HepG2 (cell line): ENCODE data around the gene CISD2. TPM values are rescaled to one million over a fixed set of nuclear protein-coding genes. Genes with fewer than 3 reads are reported as not detected.

Experiments used
- ATAC-seq: fragments of 200-7000 bp; cut with Tn5 transposase; 3 replicates; pipeline ENCODE4 v1.9.1; 2020; ENCODE audit warnings: mild to moderate bottlenecking, moderate library complexity
- BruUV-seq: library from RNA; stranded (reverse); fragments of 400-500 nt; replicated peaks from 2 replicates; lab custom pipeline; 2021; lab: Mats Ljungman, UMichigan
- CTCF ChIA-PET: fragments of 300-600 bp; formaldehyde crosslinking; extraction: SDS; loops from one replicate; lab custom pipeline; 2021; ENCODE audit warnings: low total read pairs, inconsistent platforms, low intra/inter-chr PET ratio; lab: Yijun Ruan, JAX
- POLR2A ChIA-PET: fragments of 350-600 bp; sonication (Branson Sonifier 250); formaldehyde crosslinking; loops from one replicate; lab custom pipeline; 2020; ENCODE audit warnings: antibody characterized with exemption, inconsistent platforms; lab: Yijun Ruan, JAX
- DNase-seq: peaks from one replicate; pipeline ENCODE4 v3.0.0-alpha.2; 2015; ENCODE audit warnings: low spot score
- FAIRE-seq: peaks from 3 replicates; lab custom pipeline; 2011; peaks lifted over from hg19 to GRCh38; lab: Jason Lieb, UNC
- H2AFZ ChIP-seq: one replicate; pipeline ENCODE4 v1.6.1; 2011; ENCODE audit warnings: low read length, inconsistent platforms
- H3K27ac ChIP-seq: fragments of 300-600 bp; 3 replicates; pipeline ENCODE4 v1.8.0; 2011; ENCODE audit warnings: mixed run types, mild to moderate bottlenecking, mixed read lengths, low read length, inconsistent platforms; ENCODE audit not compliant: insufficient read depth; ENCODE audit errors: extremely low read length
- H3K27me3 ChIP-seq, 2 experiments: fragments of 200-600 bp in 1 of 2; 2 replicates in 1 of 2; 3 replicates in 1 of 2; pipeline versions ENCODE4 v1.6.0 to v1.8.0; 2011; ENCODE audit warnings: low read length in 2 of 2, mild to moderate bottlenecking in 2 of 2, moderate library complexity in 2 of 2, inconsistent platforms in 1 of 2; ENCODE audit not compliant: insufficient read depth in 2 of 2, control insufficient read depth in 1 of 2
- H3K36me3 ChIP-seq, 2 experiments: fragments of 200-600 bp in 1 of 2; replicated peaks in 1 of 2; 2 replicates in 1 of 2; 3 replicates in 1 of 2; pipeline versions ENCODE4 v1.5.1 to v1.8.0; 2011; ENCODE audit warnings: low read length in 2 of 2, inconsistent platforms in 1 of 2; ENCODE audit not compliant: insufficient read depth in 2 of 2, control insufficient read depth in 1 of 2
- H3K4me1 ChIP-seq: 2 replicates; pipeline ENCODE4 v1.5.1; 2012; ENCODE audit warnings: low read length, inconsistent platforms; ENCODE audit not compliant: insufficient read depth
- H3K4me2 ChIP-seq: 2 replicates; pipeline ENCODE4 v1.6.0; 2011; ENCODE audit warnings: low read depth, low read length, inconsistent platforms
- H3K4me3 ChIP-seq, 3 experiments: fragments of 200-600 bp in 1 of 3; sonication (generic), shearing (Covaris generic) in 1 of 3; replicated peaks in 1 of 3; 2 replicates each; pipeline ENCODE4 v1.5.1; 2011 to 2016; ENCODE audit warnings: low read length in 3 of 3, inconsistent platforms in 2 of 3, low read depth in 2 of 3, mild to moderate bottlenecking in 2 of 3, control low read depth in 1 of 3, mixed read lengths in 1 of 3; ENCODE audit not compliant: insufficient read depth in 1 of 3
- H3K79me2 ChIP-seq: one replicate; pipeline ENCODE4 v1.6.1; 2011; ENCODE audit warnings: low read length, inconsistent platforms; ENCODE audit not compliant: insufficient read depth
- H3K9ac ChIP-seq: 2 replicates; pipeline ENCODE4 v1.6.0; 2011; ENCODE audit warnings: mild to moderate bottlenecking, low read depth, low read length, inconsistent platforms; ENCODE audit not compliant: insufficient read depth
- H3K9me3 ChIP-seq: 2 replicates; pipeline ENCODE4 v1.5.1; 2012; ENCODE audit warnings: mild to moderate bottlenecking, low read length
- H4K20me1 ChIP-seq: 2 replicates; pipeline ENCODE4 v1.6.0; 2011; ENCODE audit warnings: inconsistent platforms, mild to moderate bottlenecking, low read length, moderate library complexity; ENCODE audit not compliant: insufficient read depth
- ATM ChIP-seq: fragments of 450-650 bp; IDR thresholded peaks from 2 replicates; pipeline ENCODE4 v1.7.1; 2017; ENCODE audit warnings: mild to moderate bottlenecking, borderline replicate concordance
- CBFB ChIP-seq: sonication (generic); formaldehyde crosslinking; IDR thresholded peaks from 2 replicates; pipeline ENCODE4 v1.4.0; 2020; ENCODE audit warnings: missing genetic modification reagents
- CC2D1A ChIP-seq: sonication (generic); formaldehyde crosslinking; IDR thresholded peaks from 2 replicates; pipeline ENCODE4 v1.8.1; 2023; ENCODE audit warnings: mild to moderate bottlenecking, missing genetic modification reagents
- CHD4 ChIP-seq: fragments of 200-600 bp; sonication (generic); IDR thresholded peaks from 2 replicates; pipeline ENCODE4 v1.7.0; 2017; ENCODE audit warnings: mild to moderate bottlenecking, low read length, borderline replicate concordance
- KLF12 ChIP-seq: sonication (generic); formaldehyde crosslinking; IDR thresholded peaks from 2 replicates; pipeline ENCODE4 v1.4.0; 2020; ENCODE audit warnings: missing genetic modification reagents, borderline replicate concordance
- SMC3 ChIP-seq: IDR thresholded peaks from 2 replicates; pipeline ENCODE4 v1.6.1; 2011; ENCODE audit warnings: low read length, improper control_type of control experiment
- ZFX ChIP-seq: sonication (generic); formaldehyde crosslinking; IDR thresholded peaks from 2 replicates; pipeline ENCODE4 v1.4.0; 2020; ENCODE audit warnings: mild to moderate bottlenecking, low read depth, missing genetic modification reagents, moderate library complexity
- ZMAT3 ChIP-seq: sonication (generic); formaldehyde crosslinking; conservative IDR thresholded peaks from 2 replicates; pipeline ENCODE4 v1.7.0; 2021; ENCODE audit warnings: missing genetic modification reagents
- ZMAT5 ChIP-seq: sonication (generic); formaldehyde crosslinking; IDR thresholded peaks from 2 replicates; pipeline ENCODE4 v1.5.0; 2020; ENCODE audit warnings: mild to moderate bottlenecking, low read depth, missing genetic modification reagents, borderline replicate concordance
- ZMYM3 ChIP-seq: sonication (generic); formaldehyde crosslinking; IDR thresholded peaks from 2 replicates; pipeline ENCODE4 v1.5.1; 2020; ENCODE audit warnings: mild to moderate bottlenecking, missing genetic modification reagents
- ZNF138 ChIP-seq: sonication (generic); formaldehyde crosslinking; IDR thresholded peaks from 2 replicates; pipeline ENCODE4 v1.5.0; 2020; ENCODE audit warnings: mild to moderate bottlenecking, low read depth, missing genetic modification reagents
- ZNF205 ChIP-seq: IDR thresholded peaks from 2 replicates; pipeline ENCODE4 v1.6.1; 2018; ENCODE audit warnings: missing biosample characterization, missing genetic modification reagents
- ZUFSP ChIP-seq: sonication (generic); formaldehyde crosslinking; IDR thresholded peaks from 2 replicates; pipeline ENCODE4 v1.9.0; 2021; ENCODE audit warnings: missing genetic modification reagents, mild to moderate bottlenecking, borderline replicate concordance
- WGBS: methylation state at CpG from one replicate; pipeline ENCODE4 v1.1.6; 2017; ENCODE audit warnings: low lambda C conversion rate; 5-methylcytosine and 5-hydroxymethylcytosine counted together
- in situ Hi-C: cut with HindIII; loops from 2 replicates; pipeline ENCODE4 v1.10.0; 2017; ENCODE audit warnings: low pct_unique_long_range_greater_than_20kb; ENCODE audit not compliant: extremely low pct_ligation_motif_present
- intact Hi-C: fragments of 100-400 bp; cut with micrococcal nuclease; formaldehyde crosslinking; loops from one replicate; pipeline ENCODE4 v1.10.0; 2022; ENCODE audit not compliant: unreplicated experiment
- polyA plus RNA-seq, 8 experiments: library from polyadenylated mRNA; depleted of rRNA in 3 of 8; stranded (reverse) in 7 of 8; unstranded in 1 of 8; fragments of >200 nt; fragmentation: Illumina TruSeq in 4 of 8; extraction: Trizol in 4 of 8; gene quantifications; 2 replicates each; pipeline versions ENCODE4 v1.2.1 to v1.2.3, GENCODE V29; 2011 to 2016; ENCODE audit warnings: low read depth in 4 of 8, missing spikeins in 1 of 8, mixed read lengths in 1 of 8; ENCODE audit not compliant: insufficient read depth in 1 of 8
- total RNA-seq, 5 experiments: library from RNA; depleted of rRNA; stranded (reverse); fragments of >200 nt; fragmentation: Illumina TruSeq; extraction: Trizol; gene quantifications; 2 replicates each; pipeline ENCODE4 v1.2.3, GENCODE V29; 2016; ENCODE audit warnings: low read depth in 1 of 5
- TF ChIP-seq, protein P1 (sequence below): sonication (generic); formaldehyde crosslinking; IDR thresholded peaks from 2 replicates; pipeline ENCODE4 v1.8.0; 2022; ENCODE audit warnings: mild to moderate bottlenecking, missing genetic modification reagents, moderate library complexity

CISD2 gene
- total and polyA plus RNA-seq, 2 of the 13 experiments (the other 11 are each of a cell fraction or from before 2014, with no cell fraction given): 24.5 to 37.7 TPM

- no peak overlapping the region for H2AFZ ChIP-seq
- POLR2A ChIA-PET: no interaction called here
- no peaks in the 10 kb centered on the region; the same call in 1 of the 2 replicates for H3K9me3 ChIP-seq
- CTCF ChIA-PET: no interaction called here
- intact Hi-C loops: no loop called here
- no peaks in the 10 kb centered on the region for H3K27me3 ChIP-seq
- no peak overlapping the region for H3K27ac ChIP-seq
- no peak overlapping the region for H3K4me2 ChIP-seq
- H3K4me1 ChIP-seq: no peaks in the 10 kb centered on the region
- no peaks in the 10 kb centered on the region for H3K79me2 ChIP-seq
- DNase-seq: no peak
- TF ChIP-seq ZMAT3 (CRISPR knock-in tag) (no peak), ZMAT5 (CRISPR knock-in tag) (no peak), ZUFSP (CRISPR knock-in tag) (no peak), ZNF205 (CRISPR knock-in tag) (no peak), CC2D1A (CRISPR knock-in tag) (no peak), SMC3 (no peak), ZFX (CRISPR knock-in tag) (no peak), CHD4 (no peak), ZNF138 (CRISPR knock-in tag) (no peak), ZMYM3 (CRISPR knock-in tag) (no peak), CBFB (no peak), ATM (no peak), KLF12 (CRISPR knock-in tag) (no peak)
- TF ChIP-seq, protein P1, sequence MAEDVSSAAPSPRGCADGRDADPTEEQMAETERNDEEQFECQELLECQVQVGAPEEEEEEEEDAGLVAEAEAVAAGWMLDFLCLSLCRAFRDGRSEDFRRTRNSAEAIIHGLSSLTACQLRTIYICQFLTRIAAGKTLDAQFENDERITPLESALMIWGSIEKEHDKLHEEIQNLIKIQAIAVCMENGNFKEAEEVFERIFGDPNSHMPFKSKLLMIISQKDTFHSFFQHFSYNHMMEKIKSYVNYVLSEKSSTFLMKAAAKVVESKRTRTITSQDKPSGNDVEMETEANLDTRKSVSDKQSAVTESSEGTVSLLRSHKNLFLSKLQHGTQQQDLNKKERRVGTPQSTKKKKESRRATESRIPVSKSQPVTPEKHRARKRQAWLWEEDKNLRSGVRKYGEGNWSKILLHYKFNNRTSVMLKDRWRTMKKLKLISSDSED (CRISPR knock-in tag): no peak
- TF ChIP-seq, all 625 proteins: peak for 0
- in situ Hi-C loops: no loop called here
- H4K20me1 ChIP-seq: no peaks in the 10 kb centered on the region
- H3K9ac ChIP-seq: no peak overlapping the region
- no peak overlapping the region for H3K4me3 ChIP-seq
- no peaks in the 10 kb centered on the region for H3K36me3 ChIP-seq
- WGBS: 56% methylated on average over 3 of the region's 3 CpGs
- FAIRE-seq: no peak
- no peak for ATAC-seq
- no TSS peak for BruUV-seq
Observed at GRCh38 chr4:102918859-102919258, 50.1 kb downstream of the CISD2 start.
